Transverse colon (tissue), 4 donors: Measurements from ENCODE around the gene OLFML3. TPM values are rescaled to one million over a fixed set of nuclear protein-coding genes. Genes with fewer than 3 reads are reported as not detected.
"Not testable (repeated sequence)": the region's sequence is repeated elsewhere in the genome, so short reads cannot be mapped to it uniquely, and the experiment has no call there.

Experiments used
- DNase-seq: peaks from one replicate; pipeline ENCODE4 v3.0.0-alpha.2; 2019
- H3K27ac ChIP-seq, 4 donors: fragments of 200-600 bp; sonication (generic); 2 replicates each; pipeline ENCODE4 v1.5.1; 2016 to 2018; ENCODE audit warnings: inconsistent platforms in 4 of 4
- H3K27me3 ChIP-seq: fragments of 200-600 bp; sonication (generic); 2 replicates; pipeline ENCODE4 v1.5.1; 2017; ENCODE audit warnings: inconsistent platforms
- H3K36me3 ChIP-seq, 4 donors: fragments of 200-600 bp; sonication (generic); 2 replicates each; pipeline ENCODE4 v1.5.1; 2017 to 2019; ENCODE audit warnings: inconsistent platforms in 4 of 4
- H3K4me1 ChIP-seq, 4 donors: fragments of 200-600 bp; sonication (generic); 2 replicates each; pipeline ENCODE4 v1.5.1; 2017 to 2020; ENCODE audit warnings: inconsistent platforms in 4 of 4
- H3K4me3 ChIP-seq, 4 donors: fragments of 200-600 bp; sonication (generic); 1 replicate in 1 of 4; 2 replicates in 3 of 4; pipeline versions ENCODE4 v1.5.1 to v1.6.1; 2017 to 2019; ENCODE audit warnings: inconsistent platforms in 4 of 4
- H3K9me3 ChIP-seq, 2 donors: fragments of 200-600 bp; sonication (generic); 2 replicates each; pipeline ENCODE4 v1.5.1; 2017 to 2019; ENCODE audit warnings: inconsistent platforms in 2 of 2
- CTCF ChIP-seq, 5 experiments: fragments of 200-600 bp in 3 of 5; fragments of 450-650 bp in 2 of 5; sonication (generic) in 3 of 5; IDR thresholded peaks; 1 replicate in 2 of 5; 2 replicates in 3 of 5; pipeline ENCODE4 v1.5.1; 2016 to 2017; ENCODE audit warnings: antibody characterized with exemption in 5 of 5, inconsistent platforms in 3 of 5, mild to moderate bottlenecking in 2 of 5, moderate library complexity in 1 of 5
- EP300 ChIP-seq: sonication (generic); formaldehyde crosslinking; IDR thresholded peaks from one replicate; pipeline ENCODE4 v1.6.1; 2017; ENCODE audit warnings: antibody characterized with exemption, low read depth
- POLR2A ChIP-seq: fragments of 450-650 bp; IDR thresholded peaks from one replicate; pipeline ENCODE4 v1.6.1; 2016; ENCODE audit warnings: antibody characterized with exemption, mild to moderate bottlenecking, moderate library complexity
- POLR2AphosphoS5 ChIP-seq, 3 donors: sonication (generic); formaldehyde crosslinking; IDR thresholded peaks; one replicate each; pipeline ENCODE4 v1.6.1; 2016; ENCODE audit warnings: antibody characterized with exemption in 3 of 3
- WGBS, 2 donors: methylation state at CpG; one replicate each; pipeline ENCODE4 v1.1.5; 2018; ENCODE audit warnings: low coverage in 1 of 2; 5-methylcytosine and 5-hydroxymethylcytosine counted together
- in situ Hi-C, 4 donors: fragments of 200-750 bp; cut with MboI; loops; one replicate each; pipeline versions ENCODE4 v1.15.0 to v1.15.1; 2017; ENCODE audit warnings: low sequenced_read_pairs in 3 of 4, low pct_ligation_motif_present in 1 of 4, low pct_unique_long_range_greater_than_20kb in 1 of 4
- intact Hi-C: fragments of 100-400 bp; cut with DNase I; formaldehyde crosslinking; loops from one replicate; pipeline ENCODE4 v1.15.1; 2023; ENCODE audit warnings: low total_unique reads
- total RNA-seq, 4 donors: library from RNA; depleted of rRNA; stranded (reverse); fragments of >200 nt; gene quantifications; one replicate each; pipeline ENCODE4 v1.1.0, GENCODE V29; 2016

OLFML3 gene
- total RNA-seq, 4 donors from 2014 or later: 15.7 to 29.2 (median 24.3) TPM

GRCh38 chr1:113946112-113946511, 33.2 kb upstream of the OLFML3 start:
- DNase-seq: no peak
- Histone ChIP-seq H3K36me3 (peaks cover 0 to 10% (median 0%) of the 10 kb centered on the region in 4 donors), H3K27me3 (no peaks in the 10 kb centered on the region), H3K9me3 (no peaks in the 10 kb centered on the region), H3K4me3 (no peak overlapping the region), H3K27ac (no peak overlapping the region), H3K4me1 (peaks cover 15 to 44% (median 29%) of the 10 kb centered on the region in 4 donors)
- no peak for TF ChIP-seq POLR2A
- no peak for TF ChIP-seq EP300
- TF ChIP-seq CTCF (IDR thresholded peaks at IDR 0.05): no peak
- intact Hi-C loops: no loop called here
- 58 to 75% methylated on average over 1 of the region's 1 CpG for WGBS, 2 donors
- in situ Hi-C loops: loop anchor here in 1 of 4 donors (25.0 kb wide), 1 partner anchor 109 kb away; no protein-coding TSS in a partner anchor

- H3K9me3 ChIP-seq: no peaks in the 10 kb centered on the region
- DNase-seq: no peak
- peaks cover 15 to 44% (median 29%) of the 10 kb centered on the region in 4 donors for H3K4me1 ChIP-seq
- intact Hi-C loops (no loop called here), in situ Hi-C loops (loop anchor here in 1 of 4 donors (25.0 kb wide), 1 partner anchor 110 kb away; no protein-coding TSS in a partner anchor)
- peaks cover 0 to 5% (median 0%) of the 10 kb centered on the region in 4 donors for H3K36me3 ChIP-seq
- peak overlapping the region; percentile 59 to 72 (median 62) for H3K27ac ChIP-seq
- no peaks in the 10 kb centered on the region for H3K27me3 ChIP-seq
- TF ChIP-seq CTCF (IDR thresholded peaks at IDR 0.05): no peak
- no peak for TF ChIP-seq POLR2A
- no peak for TF ChIP-seq POLR2AphosphoS5 (IDR thresholded peaks at IDR 0.05)
- no peak for TF ChIP-seq EP300
- no peak overlapping the region for H3K4me3 ChIP-seq
- 14 to 37% methylated on average over 2 to 3 of the region's 3 CpGs for WGBS, 2 donors
Measured at GRCh38 chr1:113946678-113947387, 32.4 kb upstream of the OLFML3 start.

- H3K4me3 ChIP-seq: peak overlapping the region in 1 of 4 donors; percentile 14
- H3K9me3 ChIP-seq: no peaks in the 10 kb centered on the region
- WGBS, 2 donors: 3 to 14% methylated on average over 3 of the region's 3 CpGs
- H3K27me3 ChIP-seq: no peaks in the 10 kb centered on the region
- no peak for TF ChIP-seq EP300
- no peak for TF ChIP-seq POLR2AphosphoS5 (IDR thresholded peaks at IDR 0.05)
- TF ChIP-seq POLR2A: no peak
- no peak for TF ChIP-seq CTCF (IDR thresholded peaks at IDR 0.05)
- in situ Hi-C loops (loop anchor here in 1 of 4 donors (25.0 kb wide), 1 partner anchor 110 kb away; no protein-coding TSS in a partner anchor), intact Hi-C loops (no loop called here)
- no peaks in the 10 kb centered on the region for H3K36me3 ChIP-seq
- peak overlapping the region; percentile 59 to 72 (median 62) for H3K27ac ChIP-seq
- no peak for DNase-seq
- H3K4me1 ChIP-seq: peaks cover 15 to 48% (median 29%) of the 10 kb centered on the region in 4 donors
Measured at GRCh38 chr1:113947388-113948107, 31.7 kb upstream of the OLFML3 start.

GRCh38 chr1:113948151-113948550, 31.1 kb upstream of the OLFML3 start:
- H3K36me3 ChIP-seq, H3K9me3 ChIP-seq, intact Hi-C loops, H3K27me3 ChIP-seq, H3K4me3 ChIP-seq, DNase-seq: not testable (repeated sequence)
- H3K4me1 ChIP-seq: peaks cover 15 to 50% (median 29%) of the 10 kb centered on the region in 4 donors
- WGBS, 2 donors: 70 to 75% methylated on average over 2 to 4 of the region's 4 CpGs
- H3K27ac ChIP-seq: peak overlapping the region; percentile 59 to 72 (median 62)
- in situ Hi-C loops: loop anchor here in 1 of 4 donors (25.0 kb wide), 1 partner anchor 111 kb away; no protein-coding TSS in a partner anchor
